SU-DHL-6 (cell line): ENCODE measurements around the gene PELI3.

ENCODE experiments used
- H2AFZ ChIP-seq: fragments of 200-600 bp; sonication (generic); 2 replicates; pipeline ENCODE4 v1.6.1; 2014; ENCODE audit warnings: low read depth, mild to moderate bottlenecking, moderate library complexity, mixed read lengths, antibody characterized with exemption, low read length; ENCODE audit not compliant: severe bottlenecking
- H3F3A ChIP-seq: fragments of 200-600 bp; shearing (Covaris generic); 2 replicates; pipeline ENCODE4 v1.6.0; 2016; ENCODE audit warnings: antibody characterized with exemption, mild to moderate bottlenecking; ENCODE audit not compliant: insufficient read depth
- H3K27ac ChIP-seq: fragments of 200-600 bp; sonication (generic); 2 replicates; pipeline ENCODE4 v1.5.1; 2016; ENCODE audit warnings: low read depth, mild to moderate bottlenecking, low read length, moderate library complexity, mixed read lengths
- H3K27me3 ChIP-seq: fragments of 200-600 bp; sonication (generic), shearing (Covaris generic); 2 replicates; pipeline ENCODE4 v1.6.0; 2014; ENCODE audit warnings: mild to moderate bottlenecking, low read length
- H3K36me3 ChIP-seq: fragments of 200-600 bp; sonication (generic); 2 replicates; pipeline ENCODE4 v1.6.1; 2014; ENCODE audit warnings: mild to moderate bottlenecking, low read length, mixed read lengths
- H3K4me2 ChIP-seq: fragments of 300-600, 200-600 bp; shearing (Covaris generic), sonication (generic); 2 replicates; pipeline ENCODE4 v1.6.0; 2014; ENCODE audit warnings: low read length, low read depth, mild to moderate bottlenecking; ENCODE audit not compliant: poor library complexity, severe bottlenecking
- H3K4me3 ChIP-seq: fragments of 200-600 bp; sonication (generic); 2 replicates; pipeline ENCODE4 v1.5.1; 2014; ENCODE audit warnings: antibody characterized with exemption, low read length, mild to moderate bottlenecking, mixed read lengths; ENCODE audit not compliant: insufficient read depth, poor library complexity, severe bottlenecking
- H3K79me2 ChIP-seq: fragments of 200-600 bp; sonication (generic); 2 replicates; pipeline ENCODE4 v1.6.1; 2014; ENCODE audit warnings: mild to moderate bottlenecking, low read length, moderate library complexity; ENCODE audit not compliant: insufficient read depth
- H3K9ac ChIP-seq: fragments of 200-600 bp; sonication (generic); 2 replicates; pipeline ENCODE4 v1.7.0; 2014; ENCODE audit warnings: mild to moderate bottlenecking, low read length
- H3K9me2 ChIP-seq: fragments of 200-600 bp; sonication (generic); replicated peaks from 2 replicates; pipeline ENCODE4 v1.6.1; 2014; ENCODE audit warnings: low read length; ENCODE audit not compliant: insufficient read depth
- H3K9me3 ChIP-seq: fragments of 200-600 bp; sonication (generic); 2 replicates; pipeline ENCODE4 v1.6.1; 2014; ENCODE audit warnings: low read length, mixed read lengths; ENCODE audit not compliant: insufficient read depth
- H4K20me1 ChIP-seq: fragments of 200-600 bp; sonication (generic); 2 replicates; pipeline ENCODE4 v1.6.1; 2014; ENCODE audit warnings: low read depth, mild to moderate bottlenecking, antibody characterized with exemption, low read length, moderate library complexity, mixed read lengths
- EZH2phosphoT487 ChIP-seq: fragments of 200-600 bp; sonication (generic), shearing (Covaris generic); conservative IDR thresholded peaks from 2 replicates; pipeline ENCODE4 v1.6.1; 2018; ENCODE audit warnings: mild to moderate bottlenecking, antibody characterized with exemption, low read length, moderate library complexity, mixed read lengths
- TF ChIP-seq, protein P1 (sequence below): fragments of 200-600 bp; sonication (generic); IDR thresholded peaks from one replicate; pipeline ENCODE4 v1.5.1; 2017; ENCODE audit warnings: antibody characterized with exemption, mild to moderate bottlenecking, low read length, moderate library complexity; ENCODE audit not compliant: insufficient read depth, poor library complexity, severe bottlenecking

Gene PELI3

DNA sequence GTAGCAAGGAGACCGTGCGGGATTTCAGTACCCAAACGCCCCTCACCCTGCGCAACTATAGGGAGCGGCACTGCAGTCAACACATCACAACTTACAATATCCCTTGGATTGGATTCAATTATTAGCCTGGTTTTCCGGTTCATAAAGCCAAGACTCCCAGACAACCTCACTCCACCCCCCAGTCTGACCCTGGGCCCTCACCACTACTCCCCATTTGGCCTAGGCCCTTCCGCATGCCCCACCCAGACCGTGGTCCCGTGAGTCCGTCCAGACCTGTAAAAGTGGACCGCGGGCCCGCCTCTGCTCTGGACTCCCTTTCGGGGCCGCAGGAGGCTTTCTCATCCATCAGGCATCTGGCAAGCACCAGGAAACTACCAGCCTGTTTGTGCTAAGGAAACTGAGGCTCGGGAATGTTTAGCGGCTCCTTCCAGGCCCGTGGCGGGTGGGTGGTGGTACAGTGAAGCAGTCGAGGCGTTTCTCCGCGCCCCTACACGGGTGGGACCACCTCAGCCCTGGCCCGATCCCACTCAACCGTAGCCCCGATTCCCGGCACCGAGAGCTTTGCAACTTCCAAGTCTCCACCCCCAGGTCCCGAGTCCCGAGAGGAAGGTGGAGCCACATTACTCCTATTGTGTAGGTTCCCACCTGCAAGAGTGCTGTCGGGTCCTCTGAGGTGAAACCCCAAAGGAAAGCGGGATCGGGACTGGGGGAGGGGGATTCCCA, 12.8 kb downstream of the PELI3 start:
- Histone ChIP-seq H3F3A (no peaks in the 10 kb centered on the region), H3K4me2 (peak overlapping the region; percentile 75), H2AFZ (peak overlapping the region; percentile 49), H3K36me3 (no peaks in the 10 kb centered on the region), H3K27ac (0 out of 2 replicates have a peak overlapping the region, but pooled peaks have one; percentile 5), H3K79me2 (0 out of 2 replicates have a peak, but pooled peaks cover 11% of the 10 kb centered on the region), H3K27me3 (no peaks in the 10 kb centered on the region), H4K20me1 (no peaks in the 10 kb centered on the region), H3K4me3 (peak overlapping the region; percentile 85), H3K9ac (peak overlapping the region; percentile 77), H3K9me2 (no peaks in the 10 kb centered on the region), H3K9me3 (no peaks in the 10 kb centered on the region)
- TF ChIP-seq, protein P1, sequence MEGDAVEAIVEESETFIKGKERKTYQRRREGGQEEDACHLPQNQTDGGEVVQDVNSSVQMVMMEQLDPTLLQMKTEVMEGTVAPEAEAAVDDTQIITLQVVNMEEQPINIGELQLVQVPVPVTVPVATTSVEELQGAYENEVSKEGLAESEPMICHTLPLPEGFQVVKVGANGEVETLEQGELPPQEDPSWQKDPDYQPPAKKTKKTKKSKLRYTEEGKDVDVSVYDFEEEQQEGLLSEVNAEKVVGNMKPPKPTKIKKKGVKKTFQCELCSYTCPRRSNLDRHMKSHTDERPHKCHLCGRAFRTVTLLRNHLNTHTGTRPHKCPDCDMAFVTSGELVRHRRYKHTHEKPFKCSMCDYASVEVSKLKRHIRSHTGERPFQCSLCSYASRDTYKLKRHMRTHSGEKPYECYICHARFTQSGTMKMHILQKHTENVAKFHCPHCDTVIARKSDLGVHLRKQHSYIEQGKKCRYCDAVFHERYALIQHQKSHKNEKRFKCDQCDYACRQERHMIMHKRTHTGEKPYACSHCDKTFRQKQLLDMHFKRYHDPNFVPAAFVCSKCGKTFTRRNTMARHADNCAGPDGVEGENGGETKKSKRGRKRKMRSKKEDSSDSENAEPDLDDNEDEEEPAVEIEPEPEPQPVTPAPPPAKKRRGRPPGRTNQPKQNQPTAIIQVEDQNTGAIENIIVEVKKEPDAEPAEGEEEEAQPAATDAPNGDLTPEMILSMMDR = no peak
- no peak for TF ChIP-seq EZH2phosphoT487

- Histone ChIP-seq H4K20me1 (no peaks in the 10 kb centered on the region), H3K27me3 (no peaks in the 10 kb centered on the region), H2AFZ (peak within 1 kb of the TSS; percentile 49), H3K4me3 (peak within 1 kb of the TSS; percentile 85), H3K79me2 (0 out of 2 replicates have a peak, but pooled peaks cover 11% of the 10 kb centered on the region), H3K27ac (peak within 1 kb of the TSS; percentile 49), H3F3A (no peaks in the 10 kb centered on the region), H3K9me2 (no peaks in the 10 kb centered on the region), H3K36me3 (no peaks in the 10 kb centered on the region), H3K4me2 (peak within 1 kb of the TSS; percentile 94), H3K9ac (peak within 1 kb of the TSS; percentile 77), H3K9me3 (no peaks in the 10 kb centered on the region)
- no peak for TF ChIP-seq EZH2phosphoT487
- TF ChIP-seq, protein P1 = no peak
Observed at GRCh38 chr11:66480117-66480938, 13.6 kb downstream of the PELI3 start, which contains the start of gene DPP3. Gene DPP3, plus strand, starts transcription at chr11:66480434. Its CDS starts 1,767 bp downstream, at chr11:66482201.

- TF ChIP-seq EZH2phosphoT487 = no peak
- TF ChIP-seq, protein P1 = no peak
- Histone ChIP-seq H3K79me2 (0 out of 2 replicates have a peak, but pooled peaks cover 7% of the 10 kb centered on the region), H3K9me3 (no peaks in the 10 kb centered on the region), H2AFZ (no peak overlapping the region), H3K4me2 (no peak overlapping the region), H3K9ac (no peak overlapping the region), H4K20me1 (no peaks in the 10 kb centered on the region), H3K27me3 (no peaks in the 10 kb centered on the region), H3K4me3 (no peak overlapping the region), H3K27ac (no peak overlapping the region), H3K9me2 (no peaks in the 10 kb centered on the region), H3K36me3 (no peaks in the 10 kb centered on the region), H3F3A (no peaks in the 10 kb centered on the region)
Observed at GRCh38 chr11:66484806-66485380, 18.2 kb downstream of the PELI3 start.
